HG02943 (cell line): ENCODE results near the gene RNF10.
"Not testable (repeated sequence)": the region's sequence is repeated elsewhere in the genome, so short reads cannot be mapped to it uniquely, and the experiment has no call there.

Experiments
- ATAC-seq: cut with Tn5 transposase; IDR thresholded peaks from one replicate; pipeline ENCODE4 v1.9.1; 2021; ENCODE audit warnings: mild to moderate bottlenecking, low read depth, moderate library complexity; ENCODE audit not compliant: unreplicated experiment

RNF10 gene

DNA sequence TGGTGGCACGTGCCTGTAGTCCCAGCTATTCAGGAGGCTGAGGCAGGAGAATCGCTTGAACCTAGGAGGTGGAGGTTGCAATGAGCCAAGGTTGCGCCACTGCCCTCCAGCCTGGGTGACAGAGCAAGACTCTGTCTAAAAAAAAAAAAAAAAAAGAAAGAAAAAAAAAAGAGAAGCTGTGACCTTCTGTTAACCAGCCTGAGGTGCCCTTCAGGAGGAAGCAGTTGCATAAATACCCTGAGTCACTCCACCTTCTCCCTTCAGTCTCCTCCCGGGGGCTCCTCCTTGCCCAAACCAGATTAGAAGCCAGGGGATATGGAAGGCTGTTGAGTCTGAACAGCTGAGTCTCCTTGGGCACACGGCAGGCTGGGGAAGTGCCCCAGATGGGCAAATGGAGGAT, 68.3 kb downstream of the RNF10 start:
- not testable (repeated sequence) for ATAC-seq

DNA sequence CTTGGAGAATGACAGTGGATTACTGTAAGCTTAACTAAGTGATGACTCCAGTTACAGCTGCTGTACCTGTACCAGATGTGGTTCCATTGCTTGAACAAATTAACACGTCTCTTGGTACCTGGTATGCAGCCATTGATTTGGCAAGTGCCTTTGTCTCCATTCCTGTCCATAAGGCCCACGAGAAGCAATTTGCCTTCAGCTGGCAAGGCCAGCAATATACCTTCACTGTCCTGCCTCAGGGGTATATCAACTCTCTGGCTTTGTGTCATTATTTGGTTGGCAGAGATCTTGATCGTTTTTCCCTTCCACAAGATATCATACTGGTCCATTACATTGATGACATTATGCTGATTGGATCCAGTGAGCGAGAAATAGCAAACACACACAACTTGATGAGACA, 76.4 kb downstream of the RNF10 start:
- ATAC-seq: no peak

GRCh38 chr12:120611534-120611933, 77.4 kb downstream of the RNF10 start:
- not testable (repeated sequence) for ATAC-seq

- no peak for ATAC-seq
Observed at GRCh38 chr12:120614848-120615247, 80.7 kb downstream of the RNF10 start.

DNA sequence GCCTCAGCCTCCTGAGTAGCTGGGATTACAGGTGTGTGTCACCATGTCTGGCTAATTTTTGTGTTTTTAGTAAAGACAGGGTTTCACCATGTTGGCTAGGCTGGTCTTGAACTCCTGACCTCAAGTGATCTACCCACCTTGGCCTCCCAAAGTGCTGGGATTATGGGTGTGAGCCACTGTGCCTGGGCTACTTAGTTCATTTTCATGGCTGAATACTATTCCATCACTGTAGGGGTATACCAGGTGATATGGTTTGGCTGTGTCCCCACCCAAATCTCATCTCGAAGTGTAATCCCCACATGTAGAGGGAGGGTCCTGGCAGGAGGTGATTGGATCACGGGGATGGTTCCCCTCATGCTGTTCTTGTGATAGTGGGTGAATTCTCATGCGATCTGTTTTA, 83.0 kb downstream of the RNF10 start:
- ATAC-seq: not testable (repeated sequence)

GRCh38 chr12:120617767-120618166, 83.6 kb downstream of the RNF10 start:
- ATAC-seq: not testable (repeated sequence)

GRCh38 chr12:120618954-120619615, 84.9 kb downstream of the RNF10 start:
- no peak for ATAC-seq

- ATAC-seq: no peak
Observed at GRCh38 chr12:120620624-120621023, 86.5 kb downstream of the RNF10 start.

- ATAC-seq: no peak
Observed at GRCh38 chr12:120625557-120626419, 91.6 kb downstream of the RNF10 start.
